Mesothelial cell of epicardium (in vitro differentiated cells): Measurements from ENCODE around the gene LILRA5. TPM values are rescaled to one million over a fixed set of nuclear protein-coding genes. Genes with fewer than 3 reads are reported as not detected.
"Not testable (repeated sequence)": the region's sequence is repeated elsewhere in the genome, so short reads cannot be mapped to it uniquely, and the experiment has no call there.

Experiments
- DNase-seq, 2 experiments: peaks; one replicate each; pipeline ENCODE4 v3.0.0; 2021; ENCODE audit warnings: low spot score in 2 of 2; ENCODE audit not compliant: unreplicated experiment in 2 of 2
- H3K27ac Mint-ChIP-seq: 2 replicates; pipeline ENCODE4 v1.8.0; 2021; ENCODE audit warnings: mixed read lengths
- H3K27me3 Mint-ChIP-seq: 2 replicates; pipeline ENCODE4 v1.8.0; 2021; ENCODE audit warnings: low read depth, mixed read lengths
- H3K36me3 Mint-ChIP-seq: 2 replicates; pipeline ENCODE4 v1.8.0; 2021; ENCODE audit warnings: mixed read lengths
- H3K4me1 Mint-ChIP-seq: 2 replicates; pipeline ENCODE4 v1.8.0; 2021; ENCODE audit warnings: mixed read lengths
- H3K4me3 Mint-ChIP-seq: 2 replicates; pipeline ENCODE4 v1.8.0; 2021; ENCODE audit warnings: mild to moderate bottlenecking, moderate library complexity, mixed read lengths
- H3K9me3 Mint-ChIP-seq: 2 replicates; pipeline ENCODE4 v1.8.0; 2021; ENCODE audit warnings: mixed read lengths
- total RNA-seq: library from RNA; stranded (reverse); gene quantifications from 3 replicates; pipeline ENCODE4 v1.2.1, GENCODE V29; 2021
- TF ChIP-seq, protein P1 (sequence below): fragments of 200-600 bp; sonication (generic); IDR thresholded peaks from one replicate; pipeline ENCODE4 v1.5.0; 2021; ENCODE audit warnings: antibody characterized with exemption; ENCODE audit not compliant: unreplicated experiment

Gene LILRA5
- total RNA-seq: not detected in 3 replicates

DNA sequence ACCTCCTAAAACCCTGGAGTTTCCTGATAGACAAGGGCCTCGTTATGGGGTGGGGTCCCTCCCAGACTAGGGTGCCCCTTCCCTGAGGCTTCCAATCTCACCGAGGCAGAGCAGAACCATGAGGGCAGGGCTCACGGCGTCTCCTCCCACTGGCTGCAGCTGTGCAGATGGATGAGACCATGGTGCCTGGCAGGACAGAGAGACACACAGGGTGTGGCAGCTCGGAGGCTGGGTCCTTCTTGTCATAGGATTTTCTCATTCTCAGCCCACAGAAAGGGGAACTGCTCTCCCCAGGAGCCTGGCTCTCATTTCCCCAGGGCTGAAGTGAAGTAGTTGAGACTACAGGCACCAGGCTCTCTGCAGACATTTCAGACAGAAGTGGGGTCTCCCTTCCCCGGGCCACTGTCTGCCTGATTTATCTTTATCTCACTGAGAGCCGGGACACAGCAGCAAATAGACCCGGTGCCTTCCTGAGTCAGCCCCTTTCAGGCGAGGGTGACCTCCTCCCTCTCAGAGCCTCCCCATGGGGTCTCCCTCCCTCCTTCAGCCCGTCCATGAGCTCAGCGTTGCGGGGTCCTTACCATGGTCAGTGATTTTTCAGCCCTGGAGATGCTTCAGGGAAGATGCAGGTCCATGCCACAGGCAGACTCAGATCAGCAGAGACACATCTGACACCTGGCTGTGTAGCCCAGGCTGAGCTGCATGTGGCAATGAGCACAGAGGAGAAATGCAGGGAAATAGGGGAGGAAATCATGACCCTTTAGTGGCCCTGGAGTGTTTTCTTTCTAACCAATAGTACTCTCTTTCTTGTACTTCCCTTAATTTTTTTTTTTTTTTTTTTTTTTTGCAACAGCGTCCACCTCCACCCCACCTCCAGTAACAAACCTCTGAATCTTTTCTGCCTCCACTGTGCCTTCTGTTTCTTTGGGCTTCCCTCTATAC is at the start of gene LILRA5:
LILRA5 (minus strand) TSS at position 731 of the 942 bp plus-strand sequence; CDS start at position 584, 147 bp downstream.
- Mint-ChIP-seq H3K4me1 (no peaks in the 10 kb centered on the region), H3K9me3 (peaks cover 4% of the 10 kb centered on the region), H3K27me3 (peaks cover 10% of the 10 kb centered on the region), H3K36me3 (no peaks in the 10 kb centered on the region), H3K4me3 (no peak within 1 kb of the TSS), H3K27ac (no peak within 1 kb of the TSS)
- TF ChIP-seq, protein P1, sequence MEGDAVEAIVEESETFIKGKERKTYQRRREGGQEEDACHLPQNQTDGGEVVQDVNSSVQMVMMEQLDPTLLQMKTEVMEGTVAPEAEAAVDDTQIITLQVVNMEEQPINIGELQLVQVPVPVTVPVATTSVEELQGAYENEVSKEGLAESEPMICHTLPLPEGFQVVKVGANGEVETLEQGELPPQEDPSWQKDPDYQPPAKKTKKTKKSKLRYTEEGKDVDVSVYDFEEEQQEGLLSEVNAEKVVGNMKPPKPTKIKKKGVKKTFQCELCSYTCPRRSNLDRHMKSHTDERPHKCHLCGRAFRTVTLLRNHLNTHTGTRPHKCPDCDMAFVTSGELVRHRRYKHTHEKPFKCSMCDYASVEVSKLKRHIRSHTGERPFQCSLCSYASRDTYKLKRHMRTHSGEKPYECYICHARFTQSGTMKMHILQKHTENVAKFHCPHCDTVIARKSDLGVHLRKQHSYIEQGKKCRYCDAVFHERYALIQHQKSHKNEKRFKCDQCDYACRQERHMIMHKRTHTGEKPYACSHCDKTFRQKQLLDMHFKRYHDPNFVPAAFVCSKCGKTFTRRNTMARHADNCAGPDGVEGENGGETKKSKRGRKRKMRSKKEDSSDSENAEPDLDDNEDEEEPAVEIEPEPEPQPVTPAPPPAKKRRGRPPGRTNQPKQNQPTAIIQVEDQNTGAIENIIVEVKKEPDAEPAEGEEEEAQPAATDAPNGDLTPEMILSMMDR: no peak
- no peak for DNase-seq

DNA sequence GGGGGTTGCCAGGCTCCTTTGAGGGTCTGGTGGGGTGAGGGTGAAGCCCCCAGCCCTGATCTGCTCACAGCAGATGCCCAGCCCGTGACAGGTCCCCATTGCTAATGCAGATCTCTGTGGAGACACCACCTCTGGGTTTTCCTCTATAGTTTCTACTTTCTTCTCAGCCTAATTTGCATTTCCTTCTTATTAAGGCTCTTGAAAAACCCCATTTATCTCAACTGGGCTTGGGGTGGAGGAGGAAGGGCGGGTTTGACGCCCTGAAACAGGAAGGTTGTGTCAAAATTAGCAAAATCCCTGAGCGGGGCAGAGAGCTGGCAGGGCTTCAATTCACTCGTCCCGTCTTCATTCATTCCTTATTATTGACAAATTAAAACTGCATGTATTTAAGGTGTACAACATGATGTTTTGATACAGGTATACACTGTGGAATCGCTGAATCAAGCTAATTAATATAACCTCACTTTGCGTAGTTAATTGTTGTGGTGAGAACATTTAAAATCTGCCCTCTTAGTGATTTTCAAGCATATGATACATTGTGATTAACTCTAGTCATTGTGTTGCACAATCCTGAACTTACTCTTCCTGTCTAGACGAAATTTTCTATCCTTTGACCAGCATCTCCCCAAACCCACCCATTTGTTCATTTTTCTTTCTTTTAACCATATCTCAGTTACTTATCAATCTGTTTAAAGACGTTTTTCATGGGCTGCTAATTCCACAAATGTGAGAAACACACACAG is 48.9 kb upstream of the LILRA5 start:
- peaks cover 19% of the 10 kb centered on the region for H3K27me3 Mint-ChIP-seq
- H3K4me3 Mint-ChIP-seq, H3K4me1 Mint-ChIP-seq, DNase-seq, H3K27ac Mint-ChIP-seq, H3K36me3 Mint-ChIP-seq, H3K9me3 Mint-ChIP-seq: not testable (repeated sequence)

DNA sequence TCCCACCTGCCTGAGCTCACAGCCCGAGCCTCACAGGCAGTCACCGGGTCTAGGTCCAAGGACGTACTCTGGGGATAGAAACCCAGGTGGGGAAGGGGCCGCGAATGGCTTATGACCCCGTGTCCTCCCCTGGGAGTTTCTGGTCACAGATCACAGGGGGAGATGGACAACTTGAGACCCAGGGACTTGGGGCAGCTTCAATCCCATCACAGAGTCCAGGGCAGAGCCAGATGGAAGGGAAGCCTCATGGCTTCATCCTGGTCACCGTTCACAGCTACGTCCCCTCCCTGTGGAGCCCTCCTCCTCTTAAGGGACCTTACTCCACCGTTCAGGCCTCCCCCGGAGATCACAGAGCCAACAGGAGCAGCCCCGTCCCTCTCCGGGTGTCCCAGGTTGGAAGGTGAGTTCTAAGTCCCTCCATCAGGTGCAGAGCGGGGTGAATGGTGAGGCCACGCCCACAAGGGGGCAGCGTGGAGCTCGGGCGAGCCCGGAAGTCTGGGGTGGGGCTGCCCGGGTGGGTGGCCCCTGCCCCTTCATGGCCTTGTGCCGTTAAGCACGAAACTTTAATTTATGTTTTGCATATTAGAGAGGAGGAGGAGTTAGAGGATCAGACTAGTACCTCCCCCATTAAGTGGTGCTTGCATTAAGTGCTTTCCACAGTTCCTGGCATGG is 46.3 kb upstream of the LILRA5 start:
- not testable (repeated sequence) for H3K4me1 Mint-ChIP-seq, DNase-seq, H3K27ac Mint-ChIP-seq, H3K9me3 Mint-ChIP-seq, H3K36me3 Mint-ChIP-seq, H3K4me3 Mint-ChIP-seq
- H3K27me3 Mint-ChIP-seq: peaks cover 16% of the 10 kb centered on the region

DNA sequence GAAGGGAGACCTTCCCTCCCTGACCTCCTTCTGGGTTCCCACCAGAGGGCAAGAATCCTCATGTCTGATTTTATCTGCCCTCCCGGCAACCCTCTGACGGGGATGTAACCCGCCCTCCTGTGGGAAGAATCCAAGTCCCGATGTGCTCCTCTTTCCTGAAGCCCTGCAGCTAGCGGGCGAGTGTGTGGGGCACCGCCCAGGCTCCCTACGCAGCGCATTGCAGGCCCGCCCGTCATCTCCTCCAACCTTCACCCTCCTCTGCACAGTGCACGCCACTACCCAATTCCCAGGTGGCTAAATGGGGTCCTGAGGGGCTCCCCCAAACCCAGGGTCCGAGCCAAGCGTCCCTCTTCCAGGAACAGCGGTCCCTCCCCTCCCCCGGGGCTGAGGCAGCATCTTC is 44.4 kb upstream of the LILRA5 start:
- H3K36me3 Mint-ChIP-seq: no peaks in the 10 kb centered on the region
- no peak for DNase-seq
- H3K4me3 Mint-ChIP-seq: no peak overlapping the region
- H3K27ac Mint-ChIP-seq: no peak overlapping the region
- H3K27me3 Mint-ChIP-seq: peaks cover 21% of the 10 kb centered on the region
- no peaks in the 10 kb centered on the region for H3K9me3 Mint-ChIP-seq
- no peaks in the 10 kb centered on the region for H3K4me1 Mint-ChIP-seq
- TF ChIP-seq, protein P1: no peak

DNA sequence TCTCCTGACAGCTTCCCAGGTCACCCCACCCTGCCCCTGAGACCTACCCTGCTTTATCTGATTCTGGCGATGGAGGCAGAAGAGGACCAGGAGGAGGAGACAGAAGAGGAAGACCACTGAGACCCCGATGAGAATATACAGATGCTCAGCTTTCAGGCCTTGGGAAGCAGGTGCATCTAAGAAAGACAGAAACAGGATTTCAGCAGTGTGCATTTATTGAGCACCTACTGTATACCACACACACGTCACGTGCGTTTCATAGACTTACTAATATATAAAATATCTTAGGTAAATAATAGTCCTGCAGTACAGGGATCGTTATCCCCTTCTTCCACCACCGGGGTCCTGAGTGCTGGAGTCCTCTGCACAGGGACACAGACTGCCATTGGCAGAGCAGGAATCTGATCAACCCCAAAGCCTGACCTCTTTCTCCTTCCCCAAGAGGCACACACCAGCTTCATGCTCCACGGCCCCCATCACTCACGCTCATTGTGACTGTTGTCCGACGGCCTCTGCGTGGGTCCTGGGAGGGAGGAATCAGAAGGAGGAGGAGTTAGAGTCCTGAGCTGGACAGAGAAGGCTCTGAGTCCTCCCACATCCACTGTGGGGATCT is 43.6 kb upstream of the LILRA5 start:
- H3K27me3 Mint-ChIP-seq: peaks cover 19% of the 10 kb centered on the region
- no peaks in the 10 kb centered on the region for H3K36me3 Mint-ChIP-seq
- H3K4me1 Mint-ChIP-seq: no peaks in the 10 kb centered on the region
- H3K27ac Mint-ChIP-seq: no peak overlapping the region
- no peak overlapping the region for H3K4me3 Mint-ChIP-seq
- TF ChIP-seq, protein P1: no peak
- no peaks in the 10 kb centered on the region for H3K9me3 Mint-ChIP-seq
- no peak for DNase-seq

DNA sequence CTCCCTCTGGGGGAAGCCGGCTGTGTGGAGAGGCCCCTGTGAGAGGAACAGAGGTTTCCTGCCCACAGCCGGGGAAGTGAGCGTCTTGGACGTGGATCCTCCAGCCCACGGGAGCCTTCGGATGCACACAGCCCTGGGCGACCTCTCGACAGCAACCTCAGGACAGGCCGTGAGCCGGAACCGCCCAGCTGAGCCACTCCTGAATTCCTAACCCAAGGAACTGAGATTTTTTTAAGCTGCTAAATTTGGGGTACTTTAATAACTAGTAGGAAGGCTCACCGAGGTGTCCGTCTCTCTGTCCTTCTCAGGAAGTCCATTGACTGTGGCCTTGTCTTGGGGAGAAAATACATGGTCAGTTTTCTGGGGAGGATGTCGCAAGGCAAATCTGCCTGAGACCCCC is 42.7 kb upstream of the LILRA5 start:
- Mint-ChIP-seq H3K4me3 (no peak overlapping the region), H3K36me3 (no peaks in the 10 kb centered on the region), H3K27me3 (peaks cover 21% of the 10 kb centered on the region), H3K4me1 (no peaks in the 10 kb centered on the region), H3K9me3 (no peaks in the 10 kb centered on the region), H3K27ac (no peak overlapping the region)
- TF ChIP-seq, protein P1: no peak
- no peak for DNase-seq
